Pancreas (tissue), 10 donors: ENCODE data around the gene NUS1. TPM values are rescaled to one million over a fixed set of nuclear protein-coding genes. Genes with fewer than 3 reads are reported as not detected.
A peak's percentile ranks its signal among the peaks of the same experiment; 100 is the strongest.
"Not testable (repeated sequence)": the region's sequence is repeated elsewhere in the genome, so short reads cannot be mapped to it uniquely, and the experiment has no call there.

ENCODE experiments used
- ATAC-seq, 4 donors: fragments of 200-7000 bp; cut with Tn5 transposase; one replicate each; pipeline versions ENCODE4 v1.8.0 to v1.9.1; 2020; ENCODE audit warnings: mild to moderate bottlenecking in 4 of 4, moderate library complexity in 4 of 4
- DNase-seq, 6 donors: peaks; one replicate each; pipeline ENCODE4 v3.0.0-alpha.2; 2020
- FAIRE-seq: peaks from 2 replicates; lab custom pipeline; 2012; peaks lifted over from hg19 to GRCh38; lab: Jason Lieb, UNC
- H3K27ac ChIP-seq, 4 donors: fragments of 200-600 bp; sonication (generic); 1 replicate in 3 of 4; 2 replicates in 1 of 4; pipeline versions ENCODE4 v1.5.0 to v1.8.0; 2020
- H3K27me3 ChIP-seq, 4 donors: fragments of 200-600 bp; one replicate each; pipeline ENCODE4 v1.8.0; 2021
- H3K36me3 ChIP-seq, 3 donors: fragments of 200-600 bp; sonication (generic) in 1 of 3; one replicate each; pipeline versions ENCODE4 v1.5.0 to v1.8.0; 2020 to 2021
- H3K4me1 ChIP-seq, 3 donors: fragments of 200-600 bp; one replicate each; pipeline ENCODE4 v1.8.0; 2021
- H3K4me3 ChIP-seq, 4 donors: fragments of 200-600 bp; sonication (generic) in 2 of 4; one replicate each; pipeline versions ENCODE4 v1.5.0 to v1.8.0; 2020 to 2021
- H3K9me3 ChIP-seq, 4 donors: fragments of 200-600 bp; one replicate each; pipeline ENCODE4 v1.8.0; 2021
- WGBS, 2 donors: extraction: QIAGEN DNeasy Blood & Tissue Kit; methylation state at CpG; one replicate each; pipeline ENCODE4 v1.1.7; 2013; 5-methylcytosine and 5-hydroxymethylcytosine counted together
- intact Hi-C, 3 donors: fragments of 100-400 bp; cut with DNase I; formaldehyde crosslinking; loops; one replicate each; pipeline versions ENCODE4 v1.11.1 to v1.14.2; 2022
- polyA plus RNA-seq, 2 donors: library from polyadenylated mRNA; stranded (reverse); fragments of 200-250 nt; gene quantifications; one replicate each; pipeline ENCODE4 v1.2.3, GENCODE V29; 2013
- total RNA-seq, 6 donors: library from RNA; stranded (reverse); fragmentation: NEBNext Ultra II Directional in 4 of 6; extraction: Animal tissue kit (Norgen Biotek cat#: 25700) in 4 of 6; gene quantifications; one replicate each; pipeline versions ENCODE4 v1.2.1 to v1.2.4, GENCODE V29; 2021 to 2023
- TF ChIP-seq, protein P1 (sequence below), 4 donors: fragments of 200-600 bp; sonication (generic) in 3 of 4; IDR thresholded peaks; one replicate each; pipeline versions ENCODE4 v1.5.0 to v1.8.0; 2021; ENCODE audit warnings: antibody characterized with exemption in 4 of 4
- donor health status: healthy with polysubstance abuse.
- donor health status: DM: no; HTN: no; CAD: no; lungs with moderate emphysema.
- donor health status: DM: no; HTN: no; CAD: no.
- donor health status: control.
- donor health status: control.
- donor health status: Bipolar disorder and iron deficiency.
- donor health status: DM: yes; HTN: yes; CAD: no.
- donor health status: DM: no; HTN: no; CAD: no.
- donor health status: DM: no; HTN: no; CAD: no.
- donor health status: DM: yes; HTN: yes; CAD: no.

Gene NUS1
- total RNA-seq (10 to 100 TPM; 10.3 to 22.2 (median 18.2) TPM), polyA plus RNA-seq (10 to 100 TPM in 1 of 2 donors, 1 to 10 TPM in 1; 9.3 to 13.1 TPM)

- Histone ChIP-seq H3K9me3 (no peaks in the 10 kb centered on the region), H3K27ac (peak within 1 kb of the TSS in 3 of 4 donors; percentile 52 to 75 (median 63)), H3K36me3 (no peaks in the 10 kb centered on the region), H3K4me1 (peaks cover 0 to 18% (median 0%) of the 10 kb centered on the region in 3 donors), H3K4me3 (peak within 1 kb of the TSS; percentile 44 to 78 (median 62)), H3K27me3 (no peaks in the 10 kb centered on the region)
- intact Hi-C loops = no loop called here
- DNase-seq (peak; percentile 97 to 98 (median 97)), ATAC-seq (peak; percentile 98 to 100 (median 100)), FAIRE-seq (no peak)
- 1% methylated on average over 53 of the region's 53 CpGs for WGBS, 2 donors
- TF ChIP-seq, protein P1, sequence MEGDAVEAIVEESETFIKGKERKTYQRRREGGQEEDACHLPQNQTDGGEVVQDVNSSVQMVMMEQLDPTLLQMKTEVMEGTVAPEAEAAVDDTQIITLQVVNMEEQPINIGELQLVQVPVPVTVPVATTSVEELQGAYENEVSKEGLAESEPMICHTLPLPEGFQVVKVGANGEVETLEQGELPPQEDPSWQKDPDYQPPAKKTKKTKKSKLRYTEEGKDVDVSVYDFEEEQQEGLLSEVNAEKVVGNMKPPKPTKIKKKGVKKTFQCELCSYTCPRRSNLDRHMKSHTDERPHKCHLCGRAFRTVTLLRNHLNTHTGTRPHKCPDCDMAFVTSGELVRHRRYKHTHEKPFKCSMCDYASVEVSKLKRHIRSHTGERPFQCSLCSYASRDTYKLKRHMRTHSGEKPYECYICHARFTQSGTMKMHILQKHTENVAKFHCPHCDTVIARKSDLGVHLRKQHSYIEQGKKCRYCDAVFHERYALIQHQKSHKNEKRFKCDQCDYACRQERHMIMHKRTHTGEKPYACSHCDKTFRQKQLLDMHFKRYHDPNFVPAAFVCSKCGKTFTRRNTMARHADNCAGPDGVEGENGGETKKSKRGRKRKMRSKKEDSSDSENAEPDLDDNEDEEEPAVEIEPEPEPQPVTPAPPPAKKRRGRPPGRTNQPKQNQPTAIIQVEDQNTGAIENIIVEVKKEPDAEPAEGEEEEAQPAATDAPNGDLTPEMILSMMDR (IDR thresholded peaks at IDR 0.05) = peak; percentile 56 to 62 (median 61)
Observed at GRCh38 chr6:117674991-117675657, at the start of gene NUS1. NUS1 (plus strand) TSS chr6:117675469; CDS start chr6:117675671, 202 bp downstream.

GRCh38 chr6:117627533-117627932 is 47.7 kb upstream of the NUS1 start:
- no peaks in the 10 kb centered on the region for H3K27me3 ChIP-seq
- FAIRE-seq (no peak), DNase-seq (no peak), ATAC-seq (no peak)
- H3K27ac ChIP-seq = no peak overlapping the region
- intact Hi-C loops = no loop called here
- TF ChIP-seq, protein P1 (IDR thresholded peaks at IDR 0.05) = no peak
- H3K9me3 ChIP-seq = no peaks in the 10 kb centered on the region
- H3K4me1 ChIP-seq = no peaks in the 10 kb centered on the region
- H3K4me3 ChIP-seq = no peak overlapping the region
- no peaks in the 10 kb centered on the region for H3K36me3 ChIP-seq

DNA sequence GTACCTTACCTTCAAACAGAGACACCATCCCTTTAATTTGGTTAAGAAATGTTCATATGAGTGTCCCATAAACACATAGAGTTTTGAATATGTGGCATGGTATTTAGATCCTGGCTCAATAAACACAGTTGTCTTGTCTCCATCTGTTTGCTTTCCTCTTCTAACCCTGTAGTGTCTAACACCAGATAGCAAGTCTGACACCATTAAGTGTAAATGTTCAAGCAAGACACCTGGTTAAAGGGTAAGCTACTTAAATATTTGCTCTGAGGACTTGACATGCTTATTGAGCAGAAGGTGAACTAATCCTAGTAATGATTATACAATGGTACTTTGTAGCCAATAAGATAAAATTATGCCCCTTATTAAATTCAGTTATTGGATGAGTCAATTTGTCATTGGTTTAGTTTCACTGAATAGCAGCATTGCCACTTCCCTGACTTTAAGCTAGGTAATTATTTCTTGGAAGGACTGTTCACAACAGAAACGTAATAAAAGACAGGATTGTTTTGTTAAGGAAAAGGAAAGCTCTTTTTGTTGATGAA is 46.1 kb upstream of the NUS1 start:
- ATAC-seq (peak in 1 of 4 donors; percentile 29), FAIRE-seq (no peak)

DNA sequence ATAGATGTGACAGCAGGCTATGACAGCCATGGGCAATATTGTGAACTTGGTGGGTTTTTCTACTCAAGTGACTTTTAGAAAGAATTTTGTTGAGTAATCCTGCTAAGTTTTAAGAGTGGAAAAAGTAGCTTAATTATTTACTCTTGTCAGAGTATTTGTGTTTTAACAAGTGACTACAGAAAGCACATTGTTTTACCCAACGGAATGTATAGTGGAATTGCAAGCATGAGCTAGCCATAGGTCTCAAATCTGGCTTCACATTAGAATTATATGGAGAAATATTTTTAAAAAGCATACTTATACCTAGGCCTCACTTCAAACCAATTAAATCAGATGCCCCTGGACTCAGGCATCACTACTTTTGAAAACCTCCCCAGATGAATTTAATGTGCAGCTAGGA is 37.5 kb upstream of the NUS1 start:
- H3K9me3 ChIP-seq = no peaks in the 10 kb centered on the region
- no peak for ATAC-seq
- no peak overlapping the region for H3K4me3 ChIP-seq
- no peaks in the 10 kb centered on the region for H3K36me3 ChIP-seq
- TF ChIP-seq, protein P1 (IDR thresholded peaks at IDR 0.05) = no peak
- no peak for FAIRE-seq
- no peak for DNase-seq
- H3K27ac ChIP-seq = no peak overlapping the region
- WGBS, 2 donors = 33 to 44% methylated on average over 1 of the region's 1 CpG
- no peaks in the 10 kb centered on the region for H3K27me3 ChIP-seq
- intact Hi-C loops = no loop called here
- no peaks in the 10 kb centered on the region for H3K4me1 ChIP-seq

More for the DNA sequence above, 46.1 kb upstream of the NUS1 start:
- TF ChIP-seq, protein P1 (IDR thresholded peaks at IDR 0.05) = no peak
- intact Hi-C loops = no loop called here
- Histone ChIP-seq H3K36me3 (no peaks in the 10 kb centered on the region), H3K4me3 (no peak overlapping the region), H3K9me3 (no peaks in the 10 kb centered on the region), H3K27me3 (no peaks in the 10 kb centered on the region), H3K27ac (no peak overlapping the region), H3K4me1 (no peaks in the 10 kb centered on the region)
- DNase-seq = no peak
- WGBS, 2 donors = 35 to 36% methylated on average over 1 of the region's 1 CpG

DNA sequence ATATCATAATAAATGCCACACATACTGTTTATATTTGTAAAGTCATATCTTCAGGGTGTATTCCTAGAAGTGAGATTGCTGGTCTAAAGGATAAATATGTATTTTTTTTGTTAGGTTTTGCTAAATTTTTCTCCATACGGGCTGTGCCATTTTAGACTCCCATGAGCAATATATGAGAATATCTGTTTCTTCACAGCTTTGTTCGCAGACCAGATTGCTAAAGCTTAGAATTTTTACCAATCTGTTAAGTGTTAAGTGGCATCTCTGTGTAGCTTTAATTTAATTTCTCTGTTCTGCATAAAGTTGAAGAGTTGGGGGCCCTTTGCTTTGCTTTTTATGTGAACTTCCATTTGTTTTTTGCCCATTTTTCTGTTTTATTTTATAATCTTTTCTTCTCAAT is 32.3 kb upstream of the NUS1 start:
- ATAC-seq = no peak
- intact Hi-C loops = no loop called here
- FAIRE-seq = no peak

GRCh38 chr6:117651984-117652383 is 23.3 kb upstream of the NUS1 start:
- FAIRE-seq, intact Hi-C loops: not testable (repeated sequence)

More for the DNA sequence above, 32.3 kb upstream of the NUS1 start:
- Histone ChIP-seq H3K36me3 (no peaks in the 10 kb centered on the region), H3K4me1 (no peaks in the 10 kb centered on the region), H3K27me3 (no peaks in the 10 kb centered on the region), H3K4me3 (no peak overlapping the region), H3K9me3 (no peaks in the 10 kb centered on the region), H3K27ac (no peak overlapping the region)
- WGBS, 2 donors = 89 to 96% methylated on average over 2 of the region's 2 CpGs
- TF ChIP-seq, protein P1 (IDR thresholded peaks at IDR 0.05) = no peak
- no peak for DNase-seq

More at GRCh38 chr6:117651984-117652383, 23.3 kb upstream of the NUS1 start:
- not testable (repeated sequence) for H3K27ac ChIP-seq, H3K4me3 ChIP-seq, H3K36me3 ChIP-seq, DNase-seq, H3K27me3 ChIP-seq, H3K4me1 ChIP-seq, H3K9me3 ChIP-seq, ATAC-seq
- 79 to 82% methylated on average over 3 of the region's 3 CpGs for WGBS, 2 donors
